Stimulated activated CD8-positive, alpha-beta memory T cell treated with anti-CD3 and anti-CD28 coated beads, Interleukin-2, amount 100 ng/mL, for 1 hour (primary cell): ENCODE results near the gene KRTAP10-2.
"Not testable (repeated sequence)": the region's sequence is repeated elsewhere in the genome, so short reads cannot be mapped to it uniquely, and the experiment has no call there.

Experiments
- DNase-seq, 2 donors: peaks; one replicate each; pipeline ENCODE4 v3.0.0-alpha.2; 2020; ENCODE audit warnings: low read depth in 2 of 2

KRTAP10-2 gene

DNA sequence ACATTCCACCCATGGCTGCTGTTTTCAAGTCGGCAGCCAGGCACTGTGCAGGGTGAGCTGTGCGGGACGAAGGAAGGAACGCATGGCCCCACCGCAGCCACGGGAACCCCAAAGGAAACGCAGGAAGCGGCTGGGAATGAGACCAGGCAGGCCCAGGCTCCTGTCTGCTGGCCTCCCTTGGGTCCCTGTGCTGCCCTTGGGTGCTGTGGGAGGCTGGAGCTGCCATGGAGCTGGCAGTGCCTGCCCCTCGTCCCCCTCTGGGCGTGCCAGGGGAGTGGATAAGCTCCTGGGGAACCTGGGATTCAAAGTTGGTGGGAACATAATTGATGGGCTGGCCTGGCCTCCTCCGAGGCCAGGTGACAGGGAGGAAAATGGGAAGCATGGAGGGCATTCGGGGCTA lies 17.0 kb upstream of the KRTAP10-2 start:
- DNase-seq = no peak

DNA sequence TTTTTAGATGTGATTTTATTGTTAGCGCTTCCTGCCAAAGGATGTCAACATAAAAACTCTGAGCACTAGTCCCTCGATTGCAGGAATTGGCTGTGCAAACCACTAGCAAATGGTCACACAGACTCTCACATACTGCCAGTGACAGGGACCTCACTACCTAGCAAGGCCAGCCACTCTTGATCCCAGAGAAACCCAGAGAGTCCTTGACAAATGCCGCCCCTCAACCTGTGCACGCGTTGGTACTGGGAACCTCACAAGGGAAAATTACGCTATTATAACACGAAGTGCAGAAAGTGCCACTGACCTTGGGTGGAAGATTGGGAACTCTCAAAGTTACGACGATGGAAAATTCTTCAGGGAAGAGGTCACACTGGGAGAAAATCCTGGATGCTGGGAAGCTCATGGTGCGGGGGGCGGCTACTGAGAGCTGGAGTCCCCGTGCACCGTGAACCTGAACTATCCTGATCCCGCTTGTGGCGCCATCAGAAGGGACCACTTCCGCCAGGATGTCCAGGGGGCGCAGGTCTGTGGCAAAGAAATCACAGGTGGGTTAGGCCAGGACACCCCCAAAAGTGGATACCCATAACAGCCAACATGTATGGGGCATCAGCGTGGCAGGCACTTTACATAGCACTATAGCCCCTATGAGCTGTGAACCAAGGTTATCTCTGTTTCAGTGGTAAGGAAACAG lies 16.3 kb upstream of the KRTAP10-2 start:
- DNase-seq = no peak

DNA sequence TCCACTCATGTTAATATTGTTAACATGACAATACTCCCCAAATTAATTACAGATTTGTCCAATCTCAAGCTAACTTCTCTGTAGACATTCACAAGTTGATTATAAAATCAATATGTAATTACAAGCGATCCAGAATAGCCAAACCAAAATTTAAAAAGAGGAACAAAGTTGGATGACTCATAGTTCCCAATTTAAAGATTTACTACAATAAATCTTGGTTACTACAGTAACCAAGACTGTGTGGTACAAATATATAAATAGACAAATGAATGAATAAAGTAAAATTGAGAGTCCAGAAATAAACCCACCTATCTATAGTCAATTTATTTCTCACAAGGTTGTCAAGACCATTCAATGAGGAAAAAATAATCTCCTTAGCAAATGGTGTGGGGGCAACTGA lies 15.1 kb upstream of the KRTAP10-2 start:
- DNase-seq = no peak

DNA sequence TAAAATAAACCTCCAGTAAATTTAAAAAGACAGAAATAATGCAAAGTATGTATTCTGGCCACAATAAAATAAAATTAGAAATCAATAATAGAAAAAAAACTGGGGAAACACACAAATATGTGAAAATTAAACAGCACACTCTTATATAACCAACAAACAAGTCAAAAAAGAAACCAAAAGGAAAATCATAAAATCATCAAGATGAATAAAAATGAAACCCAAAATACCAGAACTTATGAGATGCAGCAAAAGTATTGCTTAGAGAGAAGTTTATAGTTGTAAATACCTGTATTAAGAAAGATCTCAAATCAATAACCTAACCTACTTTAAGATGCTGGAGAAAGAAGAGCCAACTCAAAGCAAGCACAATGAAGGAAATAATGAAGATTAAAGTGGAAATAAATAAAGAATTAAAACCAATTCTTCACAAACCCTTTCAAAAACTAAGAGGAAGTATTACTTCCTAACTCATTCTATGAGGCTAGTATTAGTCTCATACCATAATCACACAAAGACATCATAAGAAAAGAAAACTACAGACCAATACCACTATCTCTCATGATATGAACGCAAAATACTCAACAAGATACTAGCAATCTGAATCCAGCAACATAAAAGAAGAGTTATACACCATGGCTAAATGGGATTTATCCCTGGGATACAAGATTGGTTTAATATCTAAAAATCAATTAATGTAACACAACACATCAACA lies 13.7 kb upstream of the KRTAP10-2 start:
- no peak for DNase-seq

DNA sequence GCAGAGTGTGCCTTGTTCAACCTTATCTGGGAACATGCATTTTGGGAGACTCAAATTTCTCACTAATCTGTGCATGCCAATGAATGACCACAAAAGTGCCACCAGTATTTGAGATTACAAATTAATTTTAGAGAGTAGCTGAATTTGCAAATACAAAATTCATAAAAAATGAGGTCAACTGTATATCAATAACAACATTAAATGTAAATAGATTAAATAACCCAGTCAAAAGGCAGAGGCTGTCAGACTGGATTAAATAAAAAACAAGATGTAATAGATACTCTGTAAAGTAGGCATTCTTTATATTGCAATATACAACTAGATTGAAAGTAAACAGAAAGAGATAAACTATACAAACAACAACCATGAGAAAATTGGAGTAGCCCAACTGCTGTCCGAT lies 12.8 kb upstream of the KRTAP10-2 start:
- DNase-seq = no peak

DNA sequence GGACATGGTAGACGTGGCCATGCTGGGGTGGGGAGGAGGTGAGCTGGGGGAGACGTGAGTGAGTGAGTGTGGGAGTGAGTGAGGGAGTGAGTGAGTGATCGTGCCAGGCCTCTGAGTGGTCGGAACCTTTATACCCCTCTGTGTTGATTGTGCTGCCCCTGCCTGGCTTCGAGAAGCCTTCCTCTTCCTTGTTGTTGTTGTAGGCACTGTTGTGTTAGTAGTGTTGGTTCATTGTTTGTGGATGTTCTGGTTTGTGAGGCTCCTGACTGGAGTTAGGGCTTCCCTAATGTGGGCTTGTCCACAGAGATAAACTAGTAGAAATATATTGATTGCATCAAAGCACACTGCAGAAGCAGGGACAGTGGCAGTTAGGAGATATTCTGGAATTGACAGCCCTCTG lies 7.4 kb upstream of the KRTAP10-2 start, which contains the start of gene KRTAP10-3:
Gene KRTAP10-3 (minus strand): TSS at position 101 of the 400 bp plus-strand sequence. CDS start 80 bp downstream, at position 21.
- DNase-seq = no peak

DNA sequence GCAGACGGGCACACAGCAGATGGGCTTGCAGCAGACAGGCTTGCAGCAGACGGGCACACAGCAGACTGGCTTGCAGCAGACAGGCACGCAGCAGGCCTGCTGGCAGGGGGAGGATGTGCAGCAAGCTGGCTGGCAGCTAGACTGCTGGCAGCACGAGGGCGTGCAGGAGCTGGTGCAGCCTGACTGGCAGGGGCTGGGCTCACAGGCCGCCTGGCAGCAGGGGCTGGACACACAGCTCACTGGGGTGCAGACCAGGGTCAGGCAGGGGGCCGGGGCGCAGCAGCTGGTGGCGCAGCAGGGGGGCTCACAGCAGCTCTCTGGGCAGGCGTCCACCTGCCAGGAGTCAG lies 7.0 kb upstream of the KRTAP10-2 start:
- not testable (repeated sequence) for DNase-seq

DNA sequence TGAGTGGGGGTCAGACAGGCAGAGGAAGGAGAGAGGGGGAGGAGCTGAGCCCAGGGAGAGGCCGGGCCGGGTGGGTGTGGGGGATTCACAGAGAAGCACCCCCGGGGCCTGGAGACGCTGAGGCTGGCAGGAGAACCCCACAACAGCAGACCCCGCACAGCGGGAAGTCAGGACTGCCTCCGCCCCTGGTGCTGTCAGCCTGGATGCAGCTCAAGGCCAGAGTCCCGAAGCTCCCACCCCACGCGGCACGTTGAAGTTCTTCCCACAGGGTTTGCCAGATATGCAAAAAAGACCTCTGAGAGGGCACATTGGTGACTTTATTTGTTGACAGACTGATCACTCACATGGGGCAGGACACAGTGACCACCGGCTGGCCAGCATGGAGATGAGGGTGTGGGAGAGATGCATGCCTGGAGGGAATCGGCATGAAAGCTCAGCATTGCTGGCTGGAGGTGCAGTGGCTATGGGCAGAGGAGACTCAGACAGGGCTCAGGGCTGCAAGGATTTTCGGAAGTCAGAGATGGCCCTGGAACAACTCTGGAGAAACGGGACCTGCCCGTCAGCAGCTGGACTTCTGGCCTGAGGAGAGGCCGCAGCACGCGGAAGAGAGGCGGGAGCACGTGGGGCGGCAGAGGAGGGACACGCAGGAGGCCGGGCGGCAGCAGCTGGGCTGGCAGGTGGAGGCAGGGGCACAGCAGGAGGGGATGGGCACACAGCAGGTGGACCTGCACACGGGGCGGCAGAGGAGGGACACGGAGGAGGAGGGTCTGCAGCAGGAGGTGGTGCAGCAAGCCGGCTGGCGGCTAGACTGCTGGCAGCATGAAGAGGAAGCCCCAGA lies 6.4 kb upstream of the KRTAP10-2 start:
- no peak for DNase-seq

DNA sequence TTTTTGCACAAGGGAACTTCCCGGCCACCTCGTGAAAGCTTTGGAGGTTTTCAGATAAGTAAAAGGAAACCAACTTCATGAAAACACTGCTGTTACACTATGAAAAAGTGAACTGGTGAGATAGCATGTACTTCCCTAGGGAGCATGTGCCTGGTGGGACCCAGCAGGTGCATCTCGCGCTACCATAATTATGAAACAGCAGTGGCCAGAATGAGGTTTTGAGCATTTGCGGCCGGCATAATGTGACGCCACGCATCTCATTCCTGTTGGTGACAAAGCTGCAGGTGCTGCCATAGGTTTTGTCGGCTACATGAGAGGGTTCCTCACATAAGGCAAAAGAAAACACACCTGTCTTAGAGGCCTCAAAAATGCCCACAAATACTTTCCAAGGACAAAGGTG lies 5.6 kb upstream of the KRTAP10-2 start:
- no peak for DNase-seq

DNA sequence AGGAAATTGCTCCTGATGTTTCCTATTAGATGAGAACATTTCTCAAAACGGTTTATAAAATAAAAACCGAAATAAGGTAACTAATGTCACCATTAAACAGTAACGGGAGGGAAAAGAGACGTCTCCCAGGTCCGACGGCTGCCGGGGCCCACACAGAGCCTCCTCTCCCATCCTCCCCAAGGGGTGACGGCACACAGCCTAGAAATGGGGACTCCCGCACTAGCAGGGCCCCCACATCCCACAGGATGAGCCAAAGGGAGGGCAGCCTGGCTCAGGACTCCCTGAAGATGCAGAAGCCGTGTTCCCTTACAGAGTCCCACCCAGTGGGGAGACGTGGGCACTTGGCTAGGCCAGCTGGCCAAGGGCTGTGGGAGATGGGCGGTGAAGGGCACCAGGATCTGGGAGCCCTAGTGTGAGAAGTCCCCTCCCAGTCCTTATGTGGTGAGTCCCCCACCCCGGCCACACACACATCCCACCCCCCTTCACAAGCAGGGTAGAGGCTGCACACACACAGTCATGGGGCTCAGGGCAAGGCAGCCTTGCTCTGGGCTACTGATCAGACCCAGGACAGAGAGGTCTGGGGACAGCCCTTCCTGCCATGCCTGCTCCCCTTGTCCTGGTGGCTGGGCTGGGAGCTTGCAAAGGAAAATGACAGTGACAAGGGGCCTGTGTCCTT lies 4.0 kb upstream of the KRTAP10-2 start:
- no peak for DNase-seq

DNA sequence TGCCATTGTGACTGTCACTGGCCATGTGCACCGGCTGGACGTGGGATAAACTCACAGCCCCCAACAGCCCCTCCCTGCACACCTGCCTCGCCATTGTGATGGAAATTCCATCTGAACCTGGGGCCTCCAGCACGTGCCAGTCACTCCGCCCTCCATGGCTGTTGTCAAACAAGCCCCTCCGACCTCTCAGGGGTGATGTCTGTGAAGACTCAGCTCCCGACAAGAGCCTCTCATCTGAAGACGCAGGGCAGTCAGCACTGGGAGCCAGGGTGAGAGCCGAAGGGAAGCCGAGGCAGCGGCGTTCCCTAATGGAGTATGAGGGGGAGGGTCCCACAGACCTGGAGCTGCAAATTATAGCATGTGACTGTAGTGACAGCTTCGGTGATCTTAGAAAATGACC lies 1.4 kb upstream of the KRTAP10-2 start:
- DNase-seq = no peak

DNA sequence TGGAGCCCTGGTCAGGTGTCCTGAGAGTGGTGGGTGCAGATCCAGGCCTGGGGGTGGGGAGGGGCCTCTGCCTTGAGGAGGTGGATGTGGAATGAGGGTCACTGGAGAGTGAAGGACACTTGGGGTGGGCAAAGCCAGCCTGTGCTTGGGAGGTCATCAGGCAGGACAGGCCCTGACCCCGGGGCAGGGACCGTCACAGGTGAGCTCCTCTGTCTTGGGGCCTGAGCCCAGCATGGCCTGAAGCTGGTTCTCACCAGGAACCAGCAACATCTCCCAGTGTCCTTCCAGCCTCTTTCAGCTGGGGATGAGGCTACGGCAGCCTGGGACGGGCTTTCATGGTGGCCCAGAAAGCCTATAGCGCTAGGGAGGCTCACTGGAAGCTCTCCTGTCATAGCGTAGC lies 831 bp upstream of the KRTAP10-2 start:
- DNase-seq = no peak

DNA sequence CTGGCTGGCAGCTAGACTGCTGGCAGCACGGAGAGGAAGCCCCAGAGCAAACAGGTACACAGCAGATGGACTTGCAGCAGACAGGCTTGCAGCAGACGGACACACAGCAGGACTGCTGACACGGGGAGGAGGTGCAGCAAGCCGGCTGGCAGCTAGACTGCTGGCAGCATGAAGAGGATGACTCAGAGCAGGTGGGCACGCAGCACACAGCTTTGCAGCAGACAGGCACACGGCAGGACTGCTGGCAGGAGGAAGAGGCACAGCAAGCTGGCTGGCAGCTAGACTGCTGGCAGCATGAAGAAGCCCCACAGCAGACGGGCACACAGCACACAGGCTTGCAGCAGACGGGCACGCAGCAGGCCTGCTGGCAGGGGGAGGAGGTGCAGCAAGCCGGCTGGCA lies 498 bp downstream of the KRTAP10-2 start:
- no peak for DNase-seq

DNA sequence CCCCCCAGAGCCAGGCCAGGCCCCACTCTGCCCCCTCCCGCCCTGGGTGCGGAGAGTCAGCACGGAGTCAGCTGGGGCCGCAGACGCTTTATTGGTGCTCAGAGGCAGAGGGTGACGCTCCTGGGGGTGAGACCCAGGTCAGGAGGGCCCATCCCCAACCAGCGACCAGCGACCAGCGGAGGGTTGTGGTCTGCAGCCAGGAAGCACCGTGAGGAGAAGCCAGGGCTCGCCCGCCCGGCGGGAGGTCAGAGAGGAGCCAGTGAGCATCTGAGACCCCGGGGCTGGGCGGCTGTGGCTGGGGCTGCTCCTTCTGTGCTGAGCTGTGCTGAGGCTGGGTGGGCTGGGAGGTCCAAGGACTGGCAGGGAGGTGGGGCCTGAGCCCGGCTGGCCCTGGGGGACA lies 1.0 kb downstream of the KRTAP10-2 start:
- DNase-seq = not testable (repeated sequence)

DNA sequence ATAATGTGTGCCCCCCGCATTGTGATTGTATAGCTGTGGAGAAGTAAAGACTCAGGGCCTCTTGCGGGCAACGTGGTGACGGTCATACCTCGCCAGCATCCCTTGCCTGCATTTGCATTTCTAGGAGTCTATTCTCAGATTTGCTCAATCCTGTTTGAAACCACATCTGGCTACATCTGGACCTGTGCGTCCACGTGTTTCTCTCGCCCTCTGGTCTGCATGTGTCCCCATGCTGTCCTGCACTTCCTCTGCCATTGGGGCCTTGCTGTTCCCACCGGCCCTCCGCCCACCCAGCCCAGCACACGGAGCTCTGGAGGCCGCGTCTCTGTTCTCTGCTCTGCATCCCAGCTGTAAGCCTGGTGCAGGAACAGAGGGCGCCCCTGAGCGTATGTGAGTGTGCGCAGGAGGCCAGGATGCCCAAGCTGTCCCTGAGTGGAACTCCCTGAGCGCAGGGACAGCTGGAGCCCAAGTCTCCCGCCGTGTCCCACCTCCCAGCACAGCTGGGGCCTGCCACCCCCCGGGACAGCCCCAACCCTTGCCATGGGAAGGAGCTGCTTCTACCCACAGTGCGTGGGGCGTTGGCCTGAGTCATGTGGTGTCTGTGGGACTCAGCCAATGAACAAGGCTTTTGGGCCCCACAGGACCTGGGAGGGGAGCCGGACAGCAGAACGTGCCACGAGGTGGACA lies 1.6 kb downstream of the KRTAP10-2 start:
- no peak for DNase-seq

DNA sequence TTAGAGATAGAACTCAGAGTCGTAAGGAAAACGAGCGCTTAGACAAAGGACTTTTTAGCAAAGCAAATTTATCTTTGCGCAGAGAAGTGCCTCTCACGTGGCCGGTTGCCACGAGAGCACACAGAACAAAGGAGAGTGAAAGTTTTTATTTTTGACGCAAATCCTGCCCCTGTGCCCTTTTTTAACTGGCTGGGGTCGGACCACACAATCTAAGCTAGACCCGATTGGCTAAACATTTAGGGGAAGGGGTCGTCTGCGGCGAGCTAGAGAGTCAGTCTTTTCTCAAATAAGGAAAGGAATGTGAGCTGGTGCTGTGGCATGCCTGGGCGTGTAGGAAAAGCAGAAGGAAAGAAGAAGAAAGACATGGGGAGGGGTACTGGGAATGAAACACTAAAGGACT lies 2.4 kb downstream of the KRTAP10-2 start:
- DNase-seq = no peak

DNA sequence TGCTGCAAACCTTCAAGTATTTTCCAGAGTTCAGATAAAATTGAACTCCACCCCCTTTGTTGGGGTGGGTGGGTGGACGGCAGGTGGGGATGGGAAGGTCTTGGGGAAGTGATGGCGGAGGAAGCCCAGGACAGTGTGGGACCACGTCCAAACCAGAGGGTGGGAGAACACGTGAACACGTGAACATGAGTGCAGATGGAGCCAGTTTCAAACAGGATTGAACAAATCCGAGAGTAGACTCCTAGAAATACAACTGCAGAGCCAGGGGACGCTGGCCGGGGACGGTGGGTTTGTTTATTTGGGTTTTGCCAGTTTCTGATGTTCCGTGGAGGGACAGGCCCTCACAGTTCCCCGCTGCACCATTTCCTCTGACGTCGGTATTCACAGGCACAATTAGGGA lies 2.9 kb downstream of the KRTAP10-2 start:
- DNase-seq = no peak

DNA sequence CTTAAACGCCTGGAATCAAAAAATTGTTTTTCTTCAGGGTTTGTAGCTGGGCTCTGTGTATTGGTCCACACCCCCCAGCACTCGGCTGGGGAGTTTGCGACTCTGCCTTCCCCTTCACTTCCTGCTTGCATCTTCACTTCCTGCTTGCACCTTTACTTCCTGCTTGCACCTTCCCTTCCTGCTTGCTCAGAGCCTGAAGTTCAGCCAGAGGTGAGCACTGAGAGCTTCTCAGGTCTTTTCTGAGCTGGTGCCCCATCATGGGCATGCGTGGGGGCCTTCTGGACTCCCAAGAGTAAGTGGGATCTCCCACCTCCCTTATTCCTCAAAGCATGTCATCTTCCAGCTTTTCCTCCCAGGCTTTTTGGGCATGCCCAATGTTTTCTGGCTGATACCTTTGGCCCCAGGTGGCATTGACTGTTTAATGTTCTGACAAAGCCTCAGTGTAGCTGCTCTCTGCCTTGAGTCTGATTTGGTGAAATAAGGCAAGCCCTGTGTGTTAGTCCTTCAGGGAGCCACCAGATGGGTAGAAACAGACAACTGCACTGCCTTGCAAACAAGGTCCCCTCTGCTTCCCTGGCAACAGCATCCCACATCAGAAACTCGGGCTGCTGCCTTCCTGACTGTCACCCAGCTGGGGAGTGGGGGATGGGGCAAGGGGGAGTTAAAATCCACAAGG lies 3.5 kb downstream of the KRTAP10-2 start:
- DNase-seq = no peak

DNA sequence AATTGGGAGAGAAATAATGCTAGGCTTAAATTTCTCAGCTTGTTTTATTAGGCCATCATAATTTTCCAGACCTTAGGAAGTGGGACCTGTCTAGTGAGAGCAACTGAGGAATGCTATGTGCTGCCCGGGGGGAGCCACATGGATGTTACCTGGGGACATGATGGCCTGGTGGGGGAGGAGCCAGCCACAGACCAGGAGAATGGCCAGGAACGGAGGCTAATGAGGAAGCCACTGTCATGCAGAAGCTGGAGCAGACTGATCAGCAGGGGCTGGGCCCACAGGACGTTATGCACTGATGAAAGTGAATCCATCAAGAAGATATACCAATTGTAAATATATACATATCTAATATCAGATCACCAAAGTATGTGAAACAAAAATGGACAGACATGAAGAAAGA lies 6.7 kb downstream of the KRTAP10-2 start:
- DNase-seq = no peak

DNA sequence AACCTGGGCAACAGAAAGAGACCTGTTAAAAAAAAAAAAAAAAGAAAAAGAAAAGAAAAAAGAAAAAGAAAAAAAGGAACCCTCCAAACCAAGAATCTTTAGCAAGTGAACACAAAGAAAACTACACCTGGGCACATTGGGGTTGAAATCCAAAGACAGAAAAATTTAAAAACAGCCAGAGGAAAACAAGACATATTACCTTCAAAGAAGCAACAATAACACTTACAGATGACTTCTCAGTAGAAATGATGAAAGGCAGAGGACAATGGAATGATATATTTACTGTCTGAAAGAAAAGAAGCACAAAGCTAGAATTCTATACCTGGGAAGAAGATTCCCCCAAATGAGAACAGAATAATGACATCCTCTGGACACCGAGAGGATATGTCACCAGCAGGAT lies 8.6 kb downstream of the KRTAP10-2 start:
- no peak for DNase-seq

DNA sequence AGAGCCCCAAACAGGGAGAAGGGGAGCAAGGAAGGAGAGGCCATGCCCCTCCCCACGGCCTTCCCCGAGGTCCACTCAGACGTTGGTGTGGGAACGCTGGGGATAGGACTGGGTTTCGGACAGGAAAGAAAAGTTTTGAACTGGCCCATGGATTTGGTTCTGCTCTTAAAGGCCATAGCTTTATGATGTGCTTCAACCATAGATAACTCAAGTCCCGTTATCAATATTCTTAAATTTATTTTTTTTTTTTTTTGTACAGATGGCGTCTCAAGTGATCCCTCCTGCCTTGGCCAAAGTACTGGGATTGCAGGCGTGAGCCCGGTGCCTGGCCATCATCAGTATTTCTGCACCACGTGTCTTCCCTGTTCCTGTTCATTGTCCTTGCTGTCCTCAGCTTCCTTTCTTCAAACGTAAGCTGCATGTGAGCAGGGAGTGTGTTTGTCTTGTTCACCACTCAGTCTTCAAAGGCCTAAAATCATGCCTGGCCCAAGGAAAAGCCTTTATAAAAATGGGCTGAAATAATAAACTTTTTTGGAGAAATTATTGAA lies 10.5 kb downstream of the KRTAP10-2 start:
- no peak for DNase-seq
